GM18511 (cell line): ENCODE results near the gene BCKDHA.
"Not testable (repeated sequence)": the region's sequence is repeated elsewhere in the genome, so short reads cannot be mapped to it uniquely, and the experiment has no call there.

ENCODE experiments used
- ATAC-seq: cut with Tn5 transposase; IDR thresholded peaks from one replicate; pipeline ENCODE4 v1.9.1; 2021; ENCODE audit warnings: mild to moderate bottlenecking, moderate library complexity; ENCODE audit not compliant: unreplicated experiment

BCKDHA gene

GRCh38 chr19:41401483-41401882 is 3.9 kb downstream of the BCKDHA start:
- no peak for ATAC-seq

GRCh38 chr19:41402010-41402409 is 4.4 kb downstream of the BCKDHA start:
- no peak for ATAC-seq

- ATAC-seq = no peak
Observed at GRCh38 chr19:41403181-41403970, 5.8 kb downstream of the BCKDHA start.

- ATAC-seq = no peak
Observed at GRCh38 chr19:41405776-41406175, 8.2 kb downstream of the BCKDHA start.

- ATAC-seq = no peak
Observed at GRCh38 chr19:41407271-41407670, 9.7 kb downstream of the BCKDHA start.

GRCh38 chr19:41408256-41408655 is 10.6 kb downstream of the BCKDHA start:
- no peak for ATAC-seq

- not testable (repeated sequence) for ATAC-seq
Observed at GRCh38 chr19:41408846-41409245, 11.2 kb downstream of the BCKDHA start.

- no peak for ATAC-seq
Observed at GRCh38 chr19:41409288-41409687, 11.7 kb downstream of the BCKDHA start.

GRCh38 chr19:41410336-41411054 is 12.9 kb downstream of the BCKDHA start:
- no peak for ATAC-seq

GRCh38 chr19:41411100-41411967 is 13.7 kb downstream of the BCKDHA start:
- ATAC-seq = no peak

- ATAC-seq = no peak
Observed at GRCh38 chr19:41411968-41412265, 14.3 kb downstream of the BCKDHA start.

- ATAC-seq = no peak
Observed at GRCh38 chr19:41412953-41413352, 15.3 kb downstream of the BCKDHA start.

- no peak for ATAC-seq
Observed at GRCh38 chr19:41413947-41414346, 16.3 kb downstream of the BCKDHA start.

GRCh38 chr19:41414461-41414860 is 16.8 kb downstream of the BCKDHA start:
- no peak for ATAC-seq

- no peak for ATAC-seq
Observed at GRCh38 chr19:41415154-41415571, 17.5 kb downstream of the BCKDHA start.

GRCh38 chr19:41416194-41416674 is 18.6 kb downstream of the BCKDHA start:
- no peak for ATAC-seq

- no peak for ATAC-seq
Observed at GRCh38 chr19:41420101-41420880, 22.7 kb downstream of the BCKDHA start.

GRCh38 chr19:41421314-41421713 is 23.7 kb downstream of the BCKDHA start:
- no peak for ATAC-seq

GRCh38 chr19:41421973-41422372 is 24.4 kb downstream of the BCKDHA start:
- ATAC-seq = no peak

GRCh38 chr19:41422456-41422855 is 24.8 kb downstream of the BCKDHA start:
- no peak for ATAC-seq

GRCh38 chr19:41422955-41423354 is 25.3 kb downstream of the BCKDHA start:
- ATAC-seq = no peak
